Bronchial epithelial cell (primary cell): Measurements from ENCODE around the gene CACNB2. TPM values are rescaled to one million over a fixed set of nuclear protein-coding genes. Genes with fewer than 3 reads are reported as not detected.

Experiments used
- DNase-seq: peaks from one replicate; pipeline ENCODE4 v3.0.0-alpha.2; 2010; ENCODE audit warnings: low read depth
- FAIRE-seq: peaks from 2 replicates; lab custom pipeline; 2011; peaks lifted over from hg19 to GRCh38; lab: Jason Lieb, UNC
- H3K27me3 ChIP-seq: 2 replicates; pipeline ENCODE4 v1.5.1; 2011; ENCODE audit warnings: low read length; ENCODE audit not compliant: control insufficient read depth, insufficient read depth
- H3K36me3 ChIP-seq: 2 replicates; pipeline ENCODE4 v1.5.1; 2011; ENCODE audit warnings: low read length; ENCODE audit not compliant: control insufficient read depth, insufficient read depth
- H3K4me3 ChIP-seq: 2 replicates; pipeline ENCODE4 v1.5.1; 2011; ENCODE audit warnings: mild to moderate bottlenecking, low read depth, low read length, control low read depth
- total RNA-seq: library from RNA; depleted of rRNA; stranded (reverse); fragments of >200 nt; gene quantifications from 2 replicates; pipeline ENCODE4 v1.2.1, GENCODE V29; 2014
- TF ChIP-seq, protein P1 (sequence below): IDR thresholded peaks from 2 replicates; pipeline ENCODE4 v1.5.1; 2011; ENCODE audit warnings: mild to moderate bottlenecking, moderate library complexity, low read length, control low read depth, inconsistent platforms; ENCODE audit not compliant: insufficient read depth, severe bottlenecking

The CACNB2 gene
- total RNA-seq, 1 donor from 2014 or later, result not detected

DNA sequence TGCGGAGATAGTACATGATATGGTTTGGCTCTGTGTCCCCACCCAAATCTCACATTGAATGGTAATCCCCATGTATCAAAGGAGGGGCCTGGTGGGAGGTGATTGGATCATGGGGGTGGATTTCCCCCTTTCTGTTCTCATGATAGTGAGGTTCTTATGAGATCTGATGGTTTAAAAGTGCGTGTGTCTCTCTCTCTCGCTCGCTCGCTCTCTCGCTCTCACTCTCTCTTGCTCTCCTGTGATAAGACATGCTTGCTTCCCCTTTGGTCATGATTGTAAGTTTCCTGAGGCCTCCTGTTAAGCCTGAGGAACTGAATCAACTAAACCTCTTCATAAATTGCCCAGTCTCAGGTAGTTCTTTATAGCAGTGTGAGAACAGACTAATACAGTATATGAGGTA is 339.3 kb downstream of the CACNB2 start:
- TF ChIP-seq, protein P1, sequence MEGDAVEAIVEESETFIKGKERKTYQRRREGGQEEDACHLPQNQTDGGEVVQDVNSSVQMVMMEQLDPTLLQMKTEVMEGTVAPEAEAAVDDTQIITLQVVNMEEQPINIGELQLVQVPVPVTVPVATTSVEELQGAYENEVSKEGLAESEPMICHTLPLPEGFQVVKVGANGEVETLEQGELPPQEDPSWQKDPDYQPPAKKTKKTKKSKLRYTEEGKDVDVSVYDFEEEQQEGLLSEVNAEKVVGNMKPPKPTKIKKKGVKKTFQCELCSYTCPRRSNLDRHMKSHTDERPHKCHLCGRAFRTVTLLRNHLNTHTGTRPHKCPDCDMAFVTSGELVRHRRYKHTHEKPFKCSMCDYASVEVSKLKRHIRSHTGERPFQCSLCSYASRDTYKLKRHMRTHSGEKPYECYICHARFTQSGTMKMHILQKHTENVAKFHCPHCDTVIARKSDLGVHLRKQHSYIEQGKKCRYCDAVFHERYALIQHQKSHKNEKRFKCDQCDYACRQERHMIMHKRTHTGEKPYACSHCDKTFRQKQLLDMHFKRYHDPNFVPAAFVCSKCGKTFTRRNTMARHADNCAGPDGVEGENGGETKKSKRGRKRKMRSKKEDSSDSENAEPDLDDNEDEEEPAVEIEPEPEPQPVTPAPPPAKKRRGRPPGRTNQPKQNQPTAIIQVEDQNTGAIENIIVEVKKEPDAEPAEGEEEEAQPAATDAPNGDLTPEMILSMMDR, result no peak
- no peak for FAIRE-seq

GRCh38 chr10:18483516-18484186 is 343.4 kb downstream of the CACNB2 start:
- Histone ChIP-seq H3K36me3 (no peaks in the 10 kb centered on the region), H3K27me3 (no peaks in the 10 kb centered on the region), H3K4me3 (no peak overlapping the region)
- TF ChIP-seq, protein P1, result no peak
- no peak for DNase-seq
- FAIRE-seq, result no peak

More for the DNA sequence above, 339.3 kb downstream of the CACNB2 start:
- no peak overlapping the region for H3K4me3 ChIP-seq
- no peaks in the 10 kb centered on the region for H3K27me3 ChIP-seq
- no peaks in the 10 kb centered on the region for H3K36me3 ChIP-seq
- no peak for DNase-seq

GRCh38 chr10:18486438-18486837 is 346.2 kb downstream of the CACNB2 start:
- TF ChIP-seq, protein P1, result no peak
- Histone ChIP-seq H3K27me3 (no peaks in the 10 kb centered on the region), H3K36me3 (no peaks in the 10 kb centered on the region), H3K4me3 (no peak overlapping the region)
- no peak for FAIRE-seq
- DNase-seq, result no peak

DNA sequence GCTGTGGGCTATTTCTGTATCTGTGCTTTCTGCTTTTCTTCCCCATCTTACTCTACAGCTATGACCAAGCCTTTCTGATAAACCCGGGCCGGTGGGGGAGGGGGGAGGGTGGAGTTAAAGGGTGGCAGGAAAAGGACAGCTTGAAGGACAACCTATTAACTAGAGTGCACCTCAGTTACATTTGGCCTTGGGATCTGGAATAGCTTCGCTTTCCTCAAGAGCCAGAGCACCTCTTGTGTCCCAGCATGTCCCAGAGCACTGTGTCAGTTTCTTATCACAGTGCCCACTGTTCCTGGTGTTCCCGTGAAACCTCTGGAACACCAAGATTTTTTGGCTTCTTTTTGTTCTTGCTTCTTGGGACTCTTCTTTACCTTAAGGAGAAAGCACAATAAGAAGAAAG is 350.5 kb downstream of the CACNB2 start:
- TF ChIP-seq, protein P1, result no peak
- no peak for FAIRE-seq
- no peaks in the 10 kb centered on the region for H3K27me3 ChIP-seq
- no peak overlapping the region for H3K4me3 ChIP-seq
- DNase-seq, result no peak
- no peaks in the 10 kb centered on the region for H3K36me3 ChIP-seq

DNA sequence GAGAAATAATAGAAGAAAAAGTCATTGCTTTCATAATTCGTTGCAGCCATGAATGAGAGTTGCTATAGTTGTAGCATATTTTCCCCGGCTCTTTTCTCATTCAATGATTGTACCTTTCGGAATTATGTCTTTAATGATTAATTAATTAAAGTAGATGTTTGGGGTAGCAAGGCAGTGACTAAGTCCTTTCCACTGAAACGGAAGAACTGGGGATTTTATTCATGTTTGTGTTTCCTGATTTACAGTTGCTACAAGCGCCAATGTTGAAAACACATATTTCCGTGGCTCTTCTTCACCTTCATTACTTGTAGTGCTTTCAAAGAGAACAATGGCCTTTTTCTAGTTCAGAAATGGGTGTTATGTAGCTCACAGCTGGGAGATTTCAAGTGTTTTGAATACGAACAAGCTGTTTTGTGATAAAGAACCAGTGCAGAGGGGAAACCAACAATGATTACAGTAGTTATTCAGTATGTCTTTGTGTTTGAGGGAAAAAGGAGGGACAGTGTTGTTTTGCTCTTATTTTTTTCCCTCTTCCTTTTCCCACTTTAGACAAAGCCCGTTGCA is 357.7 kb downstream of the CACNB2 start:
- no peaks in the 10 kb centered on the region for H3K36me3 ChIP-seq
- FAIRE-seq (no peak), DNase-seq (no peak)
- no peaks in the 10 kb centered on the region for H3K27me3 ChIP-seq
- TF ChIP-seq, protein P1, result no peak
- H3K4me3 ChIP-seq, result no peak overlapping the region
